HG03159 (cell line): Measurements from ENCODE around the gene COL6A3.

Experiments
- ATAC-seq: cut with Tn5 transposase; IDR thresholded peaks from one replicate; pipeline ENCODE4 v1.9.1; 2021; ENCODE audit warnings: mild to moderate bottlenecking, moderate library complexity; ENCODE audit not compliant: unreplicated experiment

Gene COL6A3, protein sequence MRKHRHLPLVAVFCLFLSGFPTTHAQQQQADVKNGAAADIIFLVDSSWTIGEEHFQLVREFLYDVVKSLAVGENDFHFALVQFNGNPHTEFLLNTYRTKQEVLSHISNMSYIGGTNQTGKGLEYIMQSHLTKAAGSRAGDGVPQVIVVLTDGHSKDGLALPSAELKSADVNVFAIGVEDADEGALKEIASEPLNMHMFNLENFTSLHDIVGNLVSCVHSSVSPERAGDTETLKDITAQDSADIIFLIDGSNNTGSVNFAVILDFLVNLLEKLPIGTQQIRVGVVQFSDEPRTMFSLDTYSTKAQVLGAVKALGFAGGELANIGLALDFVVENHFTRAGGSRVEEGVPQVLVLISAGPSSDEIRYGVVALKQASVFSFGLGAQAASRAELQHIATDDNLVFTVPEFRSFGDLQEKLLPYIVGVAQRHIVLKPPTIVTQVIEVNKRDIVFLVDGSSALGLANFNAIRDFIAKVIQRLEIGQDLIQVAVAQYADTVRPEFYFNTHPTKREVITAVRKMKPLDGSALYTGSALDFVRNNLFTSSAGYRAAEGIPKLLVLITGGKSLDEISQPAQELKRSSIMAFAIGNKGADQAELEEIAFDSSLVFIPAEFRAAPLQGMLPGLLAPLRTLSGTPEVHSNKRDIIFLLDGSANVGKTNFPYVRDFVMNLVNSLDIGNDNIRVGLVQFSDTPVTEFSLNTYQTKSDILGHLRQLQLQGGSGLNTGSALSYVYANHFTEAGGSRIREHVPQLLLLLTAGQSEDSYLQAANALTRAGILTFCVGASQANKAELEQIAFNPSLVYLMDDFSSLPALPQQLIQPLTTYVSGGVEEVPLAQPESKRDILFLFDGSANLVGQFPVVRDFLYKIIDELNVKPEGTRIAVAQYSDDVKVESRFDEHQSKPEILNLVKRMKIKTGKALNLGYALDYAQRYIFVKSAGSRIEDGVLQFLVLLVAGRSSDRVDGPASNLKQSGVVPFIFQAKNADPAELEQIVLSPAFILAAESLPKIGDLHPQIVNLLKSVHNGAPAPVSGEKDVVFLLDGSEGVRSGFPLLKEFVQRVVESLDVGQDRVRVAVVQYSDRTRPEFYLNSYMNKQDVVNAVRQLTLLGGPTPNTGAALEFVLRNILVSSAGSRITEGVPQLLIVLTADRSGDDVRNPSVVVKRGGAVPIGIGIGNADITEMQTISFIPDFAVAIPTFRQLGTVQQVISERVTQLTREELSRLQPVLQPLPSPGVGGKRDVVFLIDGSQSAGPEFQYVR (N-terminal part only)

DNA sequence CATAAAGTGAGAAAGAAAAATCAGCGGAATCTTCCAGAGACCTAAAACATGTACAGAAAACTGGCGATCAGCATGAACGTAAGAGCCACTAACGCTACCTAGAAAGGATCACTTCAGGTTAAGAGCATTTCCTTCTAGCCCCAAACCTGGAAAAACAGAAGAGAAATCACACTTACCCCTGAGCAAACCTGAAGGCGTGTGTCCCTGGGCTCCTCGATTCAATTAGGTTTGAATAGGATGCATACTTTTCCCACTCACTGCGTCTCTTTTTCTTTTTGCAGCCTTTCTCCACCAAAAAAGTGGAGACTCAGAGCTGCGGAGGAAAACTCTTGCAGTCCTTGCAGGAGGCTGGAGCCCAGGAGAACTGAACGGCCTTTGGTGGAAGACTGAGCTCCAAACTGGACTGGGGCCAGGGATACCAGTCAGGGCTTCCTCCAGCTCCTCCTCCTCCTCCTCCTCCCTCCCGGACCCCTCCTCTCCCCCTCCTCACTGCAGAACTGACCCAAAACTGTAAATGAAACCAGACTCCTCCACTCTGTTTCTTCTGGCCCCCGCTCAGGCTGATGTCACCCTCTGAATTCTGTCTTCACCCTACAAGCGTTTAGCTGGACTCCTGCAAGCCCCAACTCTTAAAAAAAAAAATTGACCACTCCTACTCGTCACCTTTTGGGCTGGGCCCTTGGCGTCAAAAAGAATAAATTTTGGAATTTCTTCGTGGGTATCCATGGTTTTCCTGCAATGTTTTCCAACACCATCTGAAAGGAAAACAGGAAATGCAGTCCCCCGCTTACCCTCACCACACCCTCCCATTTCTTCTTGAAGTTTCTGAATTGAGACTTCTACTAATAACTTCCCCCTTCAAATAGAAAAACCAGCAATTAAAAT, at the start of gene COL6A3:
Gene COL6A3 (minus strand): TSS at position 388 of the 885 bp plus-strand sequence. CDS start 17,347 bp downstream, outside the sequence.
- no peak for ATAC-seq

GRCh38 chr2:237459741-237460174, 45.8 kb upstream of the COL6A3 start:
- no peak for ATAC-seq

DNA sequence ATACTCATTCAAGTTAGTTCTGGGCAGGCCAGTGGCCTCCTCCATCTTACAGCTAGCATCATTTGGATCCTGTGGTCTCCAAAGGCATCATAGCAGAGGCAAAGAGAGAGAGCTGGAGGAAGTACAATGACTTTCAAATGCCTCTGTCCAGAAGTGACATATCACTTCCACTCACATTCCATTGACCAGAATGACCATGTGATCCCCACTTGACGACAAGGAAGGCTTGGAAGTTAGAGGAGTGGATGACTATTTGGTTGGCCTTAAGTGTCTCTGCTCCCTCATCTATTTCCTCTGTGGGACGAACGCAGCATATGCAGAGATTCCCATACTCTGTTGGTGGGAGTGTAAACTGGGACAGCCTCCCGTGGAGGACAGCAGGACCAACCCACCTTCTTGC, 45.3 kb upstream of the COL6A3 start:
- no peak for ATAC-seq

GRCh38 chr2:237458519-237458918, 44.6 kb upstream of the COL6A3 start:
- no peak for ATAC-seq

GRCh38 chr2:237457388-237457941, 43.5 kb upstream of the COL6A3 start:
- ATAC-seq = no peak

- no peak for ATAC-seq
Measured at GRCh38 chr2:237456200-237456843, 42.4 kb upstream of the COL6A3 start.

- no peak for ATAC-seq
Measured at GRCh38 chr2:237455764-237456163, 41.8 kb upstream of the COL6A3 start.

- no peak for ATAC-seq
Measured at GRCh38 chr2:237453671-237454070, 39.7 kb upstream of the COL6A3 start.

DNA sequence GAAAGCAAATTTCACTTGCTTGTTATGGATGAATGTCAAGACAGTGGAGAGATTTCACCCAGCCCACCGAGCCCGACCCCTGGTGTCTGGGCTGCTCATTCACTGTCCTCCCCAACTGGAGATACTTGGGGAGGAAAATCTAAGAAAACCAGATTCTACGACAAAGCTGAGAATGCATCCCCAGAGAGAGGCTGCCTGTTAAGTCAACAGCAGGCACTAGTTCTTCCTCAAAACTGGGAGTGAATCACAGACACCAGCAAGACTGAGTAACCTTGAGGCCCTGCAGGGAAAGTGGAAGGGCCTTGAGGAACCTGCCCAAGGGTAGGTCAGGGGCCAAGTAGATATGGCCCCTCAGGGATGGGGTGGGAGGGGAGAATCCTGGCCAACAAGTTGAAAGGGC, 38.9 kb upstream of the COL6A3 start:
- ATAC-seq = no peak

- ATAC-seq = no peak
Measured at GRCh38 chr2:237451643-237452469, 37.9 kb upstream of the COL6A3 start.

- ATAC-seq = no peak
Measured at GRCh38 chr2:237450583-237450982, 36.6 kb upstream of the COL6A3 start.

GRCh38 chr2:237450108-237450507, 36.1 kb upstream of the COL6A3 start:
- no peak for ATAC-seq

- no peak for ATAC-seq
Measured at GRCh38 chr2:237449193-237449881, 35.4 kb upstream of the COL6A3 start.

DNA sequence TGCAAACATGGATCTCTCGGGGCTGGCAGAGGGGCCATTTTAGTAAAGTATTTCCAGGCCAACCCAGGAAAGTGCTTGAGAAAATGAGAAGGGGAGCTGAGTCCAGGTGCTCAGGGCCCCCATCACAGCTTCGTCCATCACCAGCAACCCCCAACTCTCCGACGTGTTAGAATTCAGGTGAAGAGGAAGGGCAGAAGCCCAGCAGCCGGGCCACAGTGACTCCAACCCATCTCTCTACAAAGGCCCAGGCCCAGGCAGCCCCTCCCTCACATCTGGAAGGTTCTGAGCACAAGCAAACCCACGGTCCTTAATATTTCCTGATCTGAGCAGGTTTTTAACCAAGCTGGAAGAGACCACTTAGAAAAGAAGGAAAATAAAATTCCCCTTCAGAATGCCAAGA, 34.7 kb upstream of the COL6A3 start:
- ATAC-seq = no peak

- ATAC-seq = no peak
Measured at GRCh38 chr2:237448171-237448570, 34.2 kb upstream of the COL6A3 start.

- no peak for ATAC-seq
Measured at GRCh38 chr2:237447496-237447895, 33.5 kb upstream of the COL6A3 start.

DNA sequence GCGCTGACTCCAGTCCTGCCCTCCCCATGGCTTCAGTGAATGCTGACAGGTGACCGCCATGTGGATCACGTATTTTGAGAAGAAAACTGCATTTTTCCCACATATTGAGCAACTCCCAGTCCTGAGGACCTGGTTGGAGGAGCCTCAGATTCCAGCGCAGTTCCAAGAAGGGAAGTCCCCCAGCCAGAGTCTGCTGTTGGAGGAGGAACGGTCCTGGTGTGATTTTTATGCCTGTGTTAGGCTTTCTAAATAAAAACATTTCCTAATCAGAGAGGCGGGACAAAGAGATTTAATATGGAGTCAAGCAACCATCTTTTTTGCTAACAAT, 32.3 kb upstream of the COL6A3 start:
- no peak for ATAC-seq
